ENCODE results near the gene IGHMBP2.
"Not testable (repeated sequence)": the region's sequence is repeated elsewhere in the genome, so short reads cannot be mapped to it uniquely, and the experiment has no call there.

IGHMBP2 gene

GRCh38 chr11:68903288-68904247, at the start of gene IGHMBP2, which contains the start of gene MRPL21:
IGHMBP2 (plus strand) TSS chr11:68903891; CDS start chr11:68903953, 62 bp downstream.
MRPL21 (minus strand) TSS chr11:68903832; CDS start chr11:68903810, 22 bp downstream.
- DNase-seq (ENCODE audit: low read depth): peak; percentile 38

GRCh38 chr11:68854273-68854958, 49.3 kb upstream of the IGHMBP2 start:
- no peak for DNase-seq (ENCODE audit: low read depth)

- DNase-seq (ENCODE audit: low read depth): no peak
Measured at GRCh38 chr11:68855205-68855981, 48.3 kb upstream of the IGHMBP2 start.

GRCh38 chr11:68856425-68857030, 47.2 kb upstream of the IGHMBP2 start:
- DNase-seq (ENCODE audit: low read depth): not testable (repeated sequence)

GRCh38 chr11:68857037-68857586, 46.6 kb upstream of the IGHMBP2 start:
- DNase-seq (ENCODE audit: low read depth): no peak

GRCh38 chr11:68859123-68859522, 44.6 kb upstream of the IGHMBP2 start:
- DNase-seq (ENCODE audit: low read depth): no peak

- no peak for DNase-seq (ENCODE audit: low read depth)
Measured at GRCh38 chr11:68862421-68862820, 41.3 kb upstream of the IGHMBP2 start.

GRCh38 chr11:68863553-68864265, 40.0 kb upstream of the IGHMBP2 start:
- no peak for DNase-seq (ENCODE audit: low read depth)

- no peak for DNase-seq (ENCODE audit: low read depth)
Measured at GRCh38 chr11:68865241-68865640, 38.5 kb upstream of the IGHMBP2 start.

- no peak for DNase-seq (ENCODE audit: low read depth)
Measured at GRCh38 chr11:68867066-68867465, 36.6 kb upstream of the IGHMBP2 start.

GRCh38 chr11:68868221-68868835, 35.4 kb upstream of the IGHMBP2 start:
- DNase-seq (ENCODE audit: low read depth): no peak

GRCh38 chr11:68870470-68870869, 33.2 kb upstream of the IGHMBP2 start:
- DNase-seq (ENCODE audit: low read depth): no peak

GRCh38 chr11:68872216-68873003, 31.3 kb upstream of the IGHMBP2 start:
- no peak for DNase-seq (ENCODE audit: low read depth)

- DNase-seq (ENCODE audit: low read depth): no peak
Measured at GRCh38 chr11:68878022-68878421, 25.7 kb upstream of the IGHMBP2 start.

- no peak for DNase-seq (ENCODE audit: low read depth)
Measured at GRCh38 chr11:68880851-68881250, 22.8 kb upstream of the IGHMBP2 start.

GRCh38 chr11:68881320-68881719, 22.4 kb upstream of the IGHMBP2 start:
- DNase-seq (ENCODE audit: low read depth): no peak

GRCh38 chr11:68882391-68882790, 21.3 kb upstream of the IGHMBP2 start:
- DNase-seq (ENCODE audit: low read depth): no peak

GRCh38 chr11:68884827-68885226, 18.9 kb upstream of the IGHMBP2 start:
- DNase-seq (ENCODE audit: low read depth): not testable (repeated sequence)

GRCh38 chr11:68889948-68890446, 13.7 kb upstream of the IGHMBP2 start:
- peak; percentile 96 for DNase-seq (ENCODE audit: low read depth)

Data from fibroblast of the conjunctiva (primary cell).